GM12873 (cell line): ENCODE measurements around the gene UAP1.

Source experiments
- CTCF ChIP-seq: IDR thresholded peaks from 2 replicates; pipeline ENCODE4 v1.5.1; 2012; ENCODE audit warnings: low read depth, mild to moderate bottlenecking, moderate library complexity, low read length, control low read depth; ENCODE audit not compliant: insufficient read depth; ENCODE audit errors: missing control alignments

UAP1 gene

GRCh38 chr1:162561616-162562469 lies at the start of gene UAP1:
Gene UAP1, plus strand, starts transcription at chr1:162561722. Its CDS starts 4,347 bp downstream, at chr1:162566069.
- TF ChIP-seq CTCF = no peak

GRCh38 chr1:162527314-162527713 lies 34.2 kb upstream of the UAP1 start:
- TF ChIP-seq CTCF = no peak

- no peak for TF ChIP-seq CTCF
Observed at GRCh38 chr1:162530307-162530987, 31.1 kb upstream of the UAP1 start.

- no peak for TF ChIP-seq CTCF
Observed at GRCh38 chr1:162530988-162531319, 30.6 kb upstream of the UAP1 start.

- TF ChIP-seq CTCF = no peak
Observed at GRCh38 chr1:162535501-162535900, 26.0 kb upstream of the UAP1 start.

- no peak for TF ChIP-seq CTCF
Observed at GRCh38 chr1:162536511-162536910, 25.0 kb upstream of the UAP1 start.

- no peak for TF ChIP-seq CTCF
Observed at GRCh38 chr1:162537216-162537615, 24.3 kb upstream of the UAP1 start.
